ENCODE results near the gene PREPL.

- no peak for TF ChIP-seq CTCF (IDR thresholded peaks at IDR 0.05; ENCODE audit: borderline replicate concordance, extremely low read depth, low read length, poor library complexity, severe bottlenecking)
- TF ChIP-seq EZH2 (IDR thresholded peaks at IDR 0.05; ENCODE audit: borderline replicate concordance, low read depth, low read length, severe bottlenecking), result no peak
Measured at GRCh38 chr2:44280869-44281268, 80.4 kb downstream of the PREPL start.
